HUES64 (cell line): ENCODE results near the gene NEK2.
"Not testable (repeated sequence)": the region's sequence is repeated elsewhere in the genome, so short reads cannot be mapped to it uniquely, and the experiment has no call there.

Source experiments
- H3K27ac ChIP-seq: 2 replicates; pipeline ENCODE4 v1.7.0; 2013; ENCODE audit warnings: low read depth, low read length, inconsistent platforms
- H3K27me3 ChIP-seq: 2 replicates; pipeline ENCODE4 v1.6.1; 2013; ENCODE audit warnings: mild to moderate bottlenecking, low read length; ENCODE audit not compliant: insufficient read depth
- H3K36me3 ChIP-seq: 2 replicates; pipeline ENCODE4 v1.6.1; 2013; ENCODE audit warnings: mild to moderate bottlenecking, low read length; ENCODE audit not compliant: insufficient read depth
- H3K4me1 ChIP-seq: 2 replicates; pipeline ENCODE4 v1.6.1; 2013; ENCODE audit warnings: mild to moderate bottlenecking, low read length, moderate library complexity; ENCODE audit not compliant: insufficient read depth
- H3K4me3 ChIP-seq: 2 replicates; pipeline ENCODE4 v1.5.1; 2013; ENCODE audit warnings: mild to moderate bottlenecking, low read length, moderate library complexity
- H3K9ac ChIP-seq: 2 replicates; pipeline ENCODE4 v1.6.1; 2013; ENCODE audit warnings: mild to moderate bottlenecking, low read depth, low read length
- H3K9me3 ChIP-seq: 2 replicates; pipeline ENCODE4 v1.6.1; 2013; ENCODE audit warnings: low read depth, low read length; ENCODE audit not compliant: insufficient read depth
- WGBS: fragments of 150-250, 120-280 bp; methylation state at CpG from one replicate; pipeline ENCODE4 v1.1.7; 2013; ENCODE audit warnings: missing lambda C conversion rate; 5-methylcytosine and 5-hydroxymethylcytosine counted together

Gene NEK2

DNA sequence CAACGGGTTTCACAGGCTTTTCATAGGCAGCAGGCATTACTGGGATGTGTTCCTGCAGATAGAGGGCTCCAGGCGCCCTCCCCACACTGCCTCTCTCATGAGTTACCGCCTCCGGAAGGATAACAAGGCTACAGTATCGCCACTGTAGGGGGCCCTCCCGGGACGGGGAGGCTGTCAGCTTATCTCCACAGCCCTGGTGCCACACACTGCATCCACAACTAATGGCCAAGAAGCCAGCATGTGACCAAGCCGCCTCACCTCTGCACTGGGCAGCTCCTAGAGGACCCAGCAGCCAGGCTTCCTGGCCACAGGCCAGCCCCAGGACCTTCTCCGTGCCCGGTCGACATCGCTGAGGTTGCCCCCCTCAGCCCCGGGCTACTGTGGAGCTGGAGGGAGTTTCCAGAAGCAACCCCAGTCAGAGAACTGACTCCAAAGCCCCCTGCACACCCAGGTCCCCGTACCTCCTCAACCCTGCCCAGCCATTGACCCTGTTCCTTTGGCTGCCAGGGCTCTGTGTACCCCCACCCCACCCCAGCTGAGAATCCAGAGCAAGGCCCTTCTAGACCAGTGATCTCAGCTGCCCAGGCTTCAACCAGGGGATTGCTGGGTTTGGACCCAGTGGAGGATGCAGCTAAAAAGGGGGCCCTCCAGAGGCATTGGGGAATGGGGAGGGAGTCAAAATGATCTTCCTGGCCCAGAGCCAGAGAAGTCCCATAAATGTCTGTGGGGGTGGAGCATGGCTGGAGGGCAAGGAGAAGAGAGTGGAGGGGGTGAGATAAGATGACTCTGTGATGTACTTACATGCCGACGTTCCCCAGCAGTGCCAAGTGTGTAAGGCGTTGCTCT, 45.0 kb downstream of the NEK2 start:
- H3K27ac ChIP-seq, result no peak overlapping the region
- 32% methylated on average over 14 of the region's 17 CpGs for WGBS

DNA sequence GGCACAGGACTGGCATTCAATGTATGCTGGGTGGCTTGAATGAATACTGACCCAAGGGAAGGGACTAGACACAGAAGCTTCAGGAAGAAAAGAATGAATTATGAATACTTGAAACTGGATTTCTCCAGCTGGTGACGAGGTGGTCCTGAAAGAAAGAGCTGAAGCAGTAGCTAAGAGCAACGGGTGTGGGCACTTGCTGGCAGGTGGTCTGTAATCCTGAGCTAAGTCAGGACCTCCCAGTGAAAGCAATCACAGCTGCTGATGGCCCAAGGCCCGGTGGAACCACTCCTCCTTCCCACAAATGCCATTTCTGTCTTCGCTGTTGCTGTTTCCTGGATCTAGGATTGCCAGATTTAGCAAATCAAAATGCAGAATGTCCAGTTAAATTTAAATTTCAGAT, 47.0 kb downstream of the NEK2 start:
- 48% methylated on average over 4 of the region's 4 CpGs for WGBS
- H3K27ac ChIP-seq, result no peak overlapping the region
- H3K27me3 ChIP-seq, result no peaks in the 10 kb centered on the region
- 0 out of 2 replicates have a peak, but pooled peaks cover 9% of the 10 kb centered on the region for H3K4me1 ChIP-seq
- no peaks in the 10 kb centered on the region for H3K9me3 ChIP-seq
- H3K36me3 ChIP-seq, result no peaks in the 10 kb centered on the region
- H3K4me3 ChIP-seq, result no peak overlapping the region
- H3K9ac ChIP-seq, result no peak overlapping the region

More for the DNA sequence above, 45.0 kb downstream of the NEK2 start:
- Histone ChIP-seq H3K27me3 (no peaks in the 10 kb centered on the region), H3K9me3 (no peaks in the 10 kb centered on the region), H3K4me3 (no peak overlapping the region), H3K36me3 (no peaks in the 10 kb centered on the region), H3K9ac (no peak overlapping the region), H3K4me1 (0 out of 2 replicates have a peak, but pooled peaks cover 9% of the 10 kb centered on the region)

DNA sequence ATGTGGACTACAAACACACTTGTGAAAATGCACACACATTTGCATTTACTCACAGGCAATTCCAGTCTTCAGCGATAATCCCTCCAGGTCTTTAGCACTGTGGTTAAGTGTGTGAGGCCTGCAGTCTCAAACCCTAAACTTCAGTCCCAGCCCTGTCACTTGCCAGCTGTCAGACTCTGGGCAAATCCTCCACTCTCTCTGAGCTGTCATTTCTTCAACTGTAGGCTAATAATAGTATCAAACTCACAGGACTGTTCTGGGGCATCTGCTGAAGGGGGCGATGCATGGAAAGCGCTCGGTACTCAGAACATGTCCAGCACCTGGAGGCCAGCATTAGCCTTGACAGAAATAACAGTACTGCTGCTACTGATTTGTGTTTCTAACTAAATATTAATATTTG, 48.2 kb downstream of the NEK2 start:
- Histone ChIP-seq H3K4me1 (0 out of 2 replicates have a peak, but pooled peaks cover 9% of the 10 kb centered on the region), H3K27ac (no peak overlapping the region), H3K4me3 (no peak overlapping the region), H3K9me3 (no peaks in the 10 kb centered on the region), H3K9ac (no peak overlapping the region), H3K36me3 (no peaks in the 10 kb centered on the region), H3K27me3 (no peaks in the 10 kb centered on the region)
- WGBS, result 92% methylated on average over 4 of the region's 4 CpGs

DNA sequence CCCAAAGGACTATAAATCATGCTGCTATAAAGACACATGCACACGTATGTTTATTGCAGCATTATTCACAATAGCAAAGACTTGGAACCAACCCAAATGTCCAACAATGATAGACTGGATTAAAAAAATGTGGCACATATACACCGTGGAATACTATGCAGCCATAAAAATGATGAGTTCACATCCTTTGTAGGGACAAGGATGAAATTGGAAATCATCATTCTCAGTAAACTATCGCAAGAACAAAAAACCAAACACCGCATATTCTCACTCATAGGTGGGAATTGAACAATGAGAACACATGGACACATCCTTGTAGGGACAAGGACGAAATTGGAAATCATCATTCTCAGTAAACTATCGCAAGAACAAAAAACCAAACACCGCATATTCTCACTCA, 49.6 kb downstream of the NEK2 start:
- not testable (repeated sequence) for H3K27me3 ChIP-seq, H3K4me1 ChIP-seq, H3K9me3 ChIP-seq, H3K9ac ChIP-seq, H3K36me3 ChIP-seq, H3K27ac ChIP-seq, H3K4me3 ChIP-seq
- WGBS, result 100% methylated on average over 4 of the region's 7 CpGs

DNA sequence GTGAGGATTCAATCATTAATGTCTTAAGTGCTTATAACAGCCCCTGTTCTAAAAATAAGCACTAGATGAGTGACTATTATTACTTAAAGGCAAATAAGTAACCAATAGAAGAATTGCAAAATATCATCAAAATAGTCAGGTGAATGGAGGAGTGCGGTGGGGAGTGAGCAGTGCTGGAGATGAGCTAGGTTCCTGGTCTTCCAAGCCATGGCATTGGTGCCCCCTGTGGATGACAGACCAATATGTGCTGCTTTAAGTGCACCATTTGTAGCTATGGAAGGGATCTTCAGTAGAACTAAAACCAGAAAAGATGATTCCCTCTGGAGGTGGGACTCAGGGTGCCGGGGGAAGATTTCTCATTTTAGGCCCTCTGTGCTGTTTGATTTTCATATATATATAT, 50.4 kb downstream of the NEK2 start:
- Histone ChIP-seq H3K9ac (no peak overlapping the region), H3K36me3 (no peaks in the 10 kb centered on the region), H3K27ac (no peak overlapping the region), H3K9me3 (no peaks in the 10 kb centered on the region), H3K4me1 (no peaks in the 10 kb centered on the region), H3K27me3 (no peaks in the 10 kb centered on the region), H3K4me3 (no peak overlapping the region)
- WGBS, result 89% methylated on average over 2 of the region's 2 CpGs

DNA sequence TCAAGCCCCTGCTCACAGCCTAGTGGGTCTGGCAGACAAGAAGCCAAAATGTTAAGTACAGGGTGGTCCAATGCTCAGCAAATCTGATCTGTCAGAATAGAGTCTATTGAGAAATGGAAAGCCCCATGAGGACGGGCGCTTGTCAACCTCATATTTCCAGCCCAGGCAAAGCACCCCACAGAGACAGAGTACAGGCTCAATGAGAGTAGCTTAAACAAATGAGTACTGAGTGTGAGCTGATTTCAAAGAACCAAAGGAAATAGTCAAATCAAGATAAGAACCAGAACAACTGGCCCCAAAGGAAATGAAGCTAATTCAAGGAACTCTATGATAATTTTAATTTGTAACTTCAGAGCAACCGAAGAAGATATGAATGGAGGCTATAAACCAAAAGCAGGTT, 51.9 kb downstream of the NEK2 start:
- no peak overlapping the region for H3K27ac ChIP-seq
- H3K27me3 ChIP-seq, result no peaks in the 10 kb centered on the region
- no peaks in the 10 kb centered on the region for H3K9me3 ChIP-seq
- no peaks in the 10 kb centered on the region for H3K4me1 ChIP-seq
- 80% methylated on average over 3 of the region's 3 CpGs for WGBS
- H3K9ac ChIP-seq, result no peak overlapping the region
- no peaks in the 10 kb centered on the region for H3K36me3 ChIP-seq
- H3K4me3 ChIP-seq, result no peak overlapping the region

DNA sequence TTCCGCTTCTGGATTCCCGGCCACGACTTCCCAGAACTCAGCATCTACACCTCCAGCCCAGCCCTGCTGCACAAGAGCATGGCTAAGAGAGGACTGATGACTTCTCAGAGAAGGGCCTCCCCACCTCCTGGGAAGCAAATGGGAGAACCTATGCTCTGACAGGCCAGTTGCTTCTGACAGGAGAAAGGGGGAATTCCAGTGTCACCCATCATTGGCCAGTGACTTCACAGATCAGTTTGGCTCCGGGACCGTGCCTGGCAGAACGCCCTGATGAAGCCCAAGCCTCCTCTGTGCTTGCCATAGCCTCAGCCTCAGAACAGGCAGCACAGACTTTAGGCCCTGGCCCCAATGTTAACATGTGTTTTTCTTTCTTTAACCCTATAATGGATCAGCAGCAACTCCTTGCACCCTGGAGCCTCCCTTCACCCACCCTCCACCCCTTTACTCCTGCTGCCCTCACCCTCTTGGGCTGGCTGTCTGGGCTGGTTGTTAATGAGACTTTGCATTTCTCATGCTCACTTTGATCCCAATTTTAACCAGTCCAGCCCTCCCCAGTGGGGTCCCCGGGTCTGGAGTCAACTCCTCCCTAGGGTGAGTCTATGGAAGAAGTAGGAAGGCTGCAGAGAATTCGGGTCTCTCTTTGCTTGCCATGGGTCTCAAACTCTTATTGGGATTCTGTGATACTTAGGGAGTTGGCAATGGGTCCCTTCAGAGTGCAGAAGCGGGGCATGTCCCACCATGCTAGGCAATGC, 53.8 kb downstream of the NEK2 start:
- no peaks in the 10 kb centered on the region for H3K4me1 ChIP-seq
- WGBS, result 86% methylated on average over 9 of the region's 9 CpGs
- no peaks in the 10 kb centered on the region for H3K36me3 ChIP-seq
- no peak overlapping the region for H3K4me3 ChIP-seq
- H3K9me3 ChIP-seq, result no peaks in the 10 kb centered on the region
- no peaks in the 10 kb centered on the region for H3K27me3 ChIP-seq
- no peak overlapping the region for H3K9ac ChIP-seq
- no peak overlapping the region for H3K27ac ChIP-seq

DNA sequence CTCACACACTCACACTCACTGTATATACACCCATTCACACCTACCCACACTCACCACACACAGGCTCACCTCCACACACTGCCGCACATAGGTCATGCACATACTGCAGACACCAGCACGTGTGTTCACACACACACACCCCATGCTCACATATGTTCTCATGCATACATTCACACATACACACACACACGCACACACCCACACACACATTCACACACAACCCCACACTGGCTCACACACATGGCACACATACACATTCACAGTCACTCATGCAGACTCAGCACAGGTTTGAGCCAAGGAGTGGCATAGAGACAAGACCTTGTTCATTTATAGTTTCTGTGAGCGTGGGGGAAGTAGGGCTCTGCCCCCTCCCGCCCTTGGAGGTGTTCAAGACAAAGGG, 55.3 kb downstream of the NEK2 start:
- Histone ChIP-seq H3K36me3 (no peaks in the 10 kb centered on the region), H3K27ac (no peak overlapping the region), H3K4me3 (no peak overlapping the region), H3K9me3 (no peaks in the 10 kb centered on the region), H3K9ac (no peak overlapping the region), H3K4me1 (no peaks in the 10 kb centered on the region), H3K27me3 (no peaks in the 10 kb centered on the region)
- 88% methylated on average over 5 of the region's 5 CpGs for WGBS

DNA sequence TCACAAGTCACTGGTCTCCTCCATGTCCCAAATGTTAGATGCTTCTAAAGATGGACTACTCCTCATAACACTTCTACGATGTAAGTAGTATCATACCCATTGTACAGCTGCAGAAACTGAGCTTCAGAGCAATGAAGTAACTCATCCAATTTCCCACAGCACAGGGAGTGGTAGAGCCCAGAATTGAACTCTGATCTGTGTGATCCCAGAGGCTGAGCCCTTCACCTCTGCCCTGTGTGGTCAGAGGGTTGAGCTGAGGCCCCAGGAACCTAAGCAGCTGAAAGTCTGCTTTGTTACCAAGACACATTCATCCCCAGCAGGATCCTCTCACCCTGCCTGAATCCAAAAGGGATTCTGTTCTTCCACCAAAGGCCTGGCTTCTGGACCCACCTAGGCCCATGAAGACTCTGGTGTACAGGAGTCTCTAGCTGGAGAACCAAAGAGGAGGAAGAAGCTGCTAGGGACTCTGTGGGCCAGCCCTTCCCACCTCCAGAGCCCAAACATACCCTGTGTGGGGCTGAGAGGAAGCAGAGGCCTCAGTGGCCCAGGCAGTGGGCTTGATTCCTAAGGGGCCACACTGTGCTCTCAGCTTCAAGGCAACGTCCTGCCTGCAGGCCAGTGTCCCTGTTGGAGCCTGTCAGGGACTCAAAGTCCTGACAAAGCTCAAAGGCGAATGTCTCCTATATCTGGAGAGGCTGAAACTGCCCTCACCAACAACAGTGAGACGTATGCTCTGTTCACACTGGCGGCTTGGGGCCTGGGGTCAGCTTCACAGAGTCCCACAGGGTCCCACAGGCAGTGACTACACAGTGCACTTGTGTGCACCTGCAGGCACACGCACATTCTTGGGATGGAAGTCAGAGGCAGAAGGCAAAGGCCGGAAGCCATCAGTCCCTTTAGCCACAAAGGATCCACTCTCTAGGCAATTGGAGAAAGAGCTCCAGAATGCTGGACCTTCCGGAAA, 56.1 kb downstream of the NEK2 start:
- Histone ChIP-seq H3K4me3 (no peak overlapping the region), H3K27ac (no peak overlapping the region), H3K9ac (no peak overlapping the region), H3K27me3 (no peaks in the 10 kb centered on the region), H3K36me3 (no peaks in the 10 kb centered on the region), H3K9me3 (no peaks in the 10 kb centered on the region), H3K4me1 (no peaks in the 10 kb centered on the region)
- 81% methylated on average over 8 of the region's 8 CpGs for WGBS

DNA sequence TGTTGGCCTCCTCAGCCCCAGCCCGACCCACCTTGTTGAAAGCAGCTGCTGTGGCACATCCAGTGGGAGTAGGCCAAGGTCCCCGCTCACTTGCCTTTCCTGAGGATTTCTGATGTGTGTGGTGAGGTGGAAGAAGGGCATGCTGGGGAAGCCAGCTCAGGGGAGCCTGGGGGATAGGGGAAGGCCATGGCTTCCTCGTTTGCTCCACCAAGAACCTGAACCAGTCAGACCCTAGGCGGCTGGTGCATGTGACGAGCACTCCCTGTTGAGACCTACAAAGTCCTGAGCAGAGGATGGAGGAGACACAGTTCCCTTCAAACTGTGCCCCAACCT, 58.5 kb downstream of the NEK2 start:
- H3K9ac ChIP-seq, result no peak overlapping the region
- no peaks in the 10 kb centered on the region for H3K27me3 ChIP-seq
- H3K9me3 ChIP-seq, result no peaks in the 10 kb centered on the region
- H3K27ac ChIP-seq, result no peak overlapping the region
- no peak overlapping the region for H3K4me3 ChIP-seq
- 95% methylated on average over 5 of the region's 5 CpGs for WGBS
- no peaks in the 10 kb centered on the region for H3K4me1 ChIP-seq
- no peaks in the 10 kb centered on the region for H3K36me3 ChIP-seq
